Upper lobe of right lung (tissue), 1 donor: Measurements from ENCODE around the gene GRK5. TPM values are rescaled to one million over a fixed set of nuclear protein-coding genes. Genes with fewer than 3 reads are reported as not detected.
A peak's percentile ranks its signal among the peaks of the same experiment; 100 is the strongest.

Experiments
- ATAC-seq: fragments of 200-7000 bp; cut with Tn5 transposase; one replicate; pipeline ENCODE4 v1.9.1; 2020; ENCODE audit warnings: mild to moderate bottlenecking, moderate library complexity
- DNase-seq: peaks from one replicate; pipeline ENCODE4 v3.0.0-alpha.2; 2020
- H3K27ac ChIP-seq: fragments of 200-600 bp; one replicate; pipeline ENCODE4 v1.8.0; 2022
- H3K27me3 ChIP-seq: fragments of 200-600 bp; one replicate; pipeline ENCODE4 v1.8.0; 2022; ENCODE audit warnings: mild to moderate bottlenecking
- H3K36me3 ChIP-seq: fragments of 200-600 bp; one replicate; pipeline ENCODE4 v1.8.0; 2022
- H3K4me1 ChIP-seq: fragments of 200-600 bp; one replicate; pipeline ENCODE4 v1.8.0; 2022
- H3K4me3 ChIP-seq: fragments of 200-600 bp; one replicate; pipeline ENCODE4 v1.8.0; 2022; ENCODE audit warnings: mild to moderate bottlenecking
- H3K9me3 ChIP-seq: fragments of 200-600 bp; one replicate; pipeline ENCODE4 v1.8.0; 2022
- intact Hi-C: fragments of 100-400 bp; cut with DNase I; formaldehyde crosslinking; loops from one replicate; pipeline ENCODE4 v1.11.0; 2022
- total RNA-seq: library from RNA; stranded (reverse); fragmentation: NEBNext Ultra II Directional; extraction: Animal tissue kit (Norgen Biotek cat#: 25700); gene quantifications from one replicate; pipeline ENCODE4 v1.2.1, GENCODE V29; 2021
- TF ChIP-seq, protein P1 (sequence below): fragments of 200-600 bp; IDR thresholded peaks from one replicate; pipeline ENCODE4 v1.8.0; 2022; ENCODE audit warnings: antibody characterized with exemption
- donor health status: DM: no; HTN: yes; CAD: no; lungs with severe emphysema.

GRK5 gene
- total RNA-seq, 1 donor from 2014 or later = 83.5 TPM

DNA sequence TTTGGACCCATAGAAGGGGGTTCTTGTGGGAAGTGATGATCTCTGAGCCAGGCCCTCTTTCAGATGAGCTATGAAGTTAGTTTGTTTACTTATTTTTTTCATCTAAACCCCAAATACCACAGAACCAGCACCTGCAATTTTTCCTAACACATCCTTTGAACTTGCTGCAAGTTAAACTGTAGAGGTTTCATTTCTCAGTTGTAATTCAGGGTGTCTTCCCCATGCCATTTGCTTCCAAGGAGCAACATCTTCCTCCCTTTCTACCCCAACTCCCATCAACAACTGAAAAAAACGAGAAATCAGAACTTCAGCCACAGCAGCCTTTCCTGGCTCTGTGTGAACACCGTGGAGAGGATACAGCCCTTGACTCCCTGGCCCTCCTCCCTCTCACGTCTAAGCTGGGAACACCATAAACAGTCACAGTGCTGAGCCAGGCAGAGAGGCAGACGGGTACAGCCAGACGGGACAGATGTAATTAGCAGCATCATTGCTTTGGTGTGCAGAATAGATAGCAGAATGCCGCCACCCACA, 271.5 kb downstream of the GRK5 start:
- TF ChIP-seq, protein P1, sequence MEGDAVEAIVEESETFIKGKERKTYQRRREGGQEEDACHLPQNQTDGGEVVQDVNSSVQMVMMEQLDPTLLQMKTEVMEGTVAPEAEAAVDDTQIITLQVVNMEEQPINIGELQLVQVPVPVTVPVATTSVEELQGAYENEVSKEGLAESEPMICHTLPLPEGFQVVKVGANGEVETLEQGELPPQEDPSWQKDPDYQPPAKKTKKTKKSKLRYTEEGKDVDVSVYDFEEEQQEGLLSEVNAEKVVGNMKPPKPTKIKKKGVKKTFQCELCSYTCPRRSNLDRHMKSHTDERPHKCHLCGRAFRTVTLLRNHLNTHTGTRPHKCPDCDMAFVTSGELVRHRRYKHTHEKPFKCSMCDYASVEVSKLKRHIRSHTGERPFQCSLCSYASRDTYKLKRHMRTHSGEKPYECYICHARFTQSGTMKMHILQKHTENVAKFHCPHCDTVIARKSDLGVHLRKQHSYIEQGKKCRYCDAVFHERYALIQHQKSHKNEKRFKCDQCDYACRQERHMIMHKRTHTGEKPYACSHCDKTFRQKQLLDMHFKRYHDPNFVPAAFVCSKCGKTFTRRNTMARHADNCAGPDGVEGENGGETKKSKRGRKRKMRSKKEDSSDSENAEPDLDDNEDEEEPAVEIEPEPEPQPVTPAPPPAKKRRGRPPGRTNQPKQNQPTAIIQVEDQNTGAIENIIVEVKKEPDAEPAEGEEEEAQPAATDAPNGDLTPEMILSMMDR = no peak
- DNase-seq = no peak
- ATAC-seq = peak; percentile 37
- Histone ChIP-seq H3K36me3 (no peaks in the 10 kb centered on the region), H3K27me3 (no peaks in the 10 kb centered on the region), H3K4me1 (no peaks in the 10 kb centered on the region), H3K9me3 (no peaks in the 10 kb centered on the region), H3K4me3 (no peak overlapping the region), H3K27ac (no peak overlapping the region)
- intact Hi-C loops = no loop called here

DNA sequence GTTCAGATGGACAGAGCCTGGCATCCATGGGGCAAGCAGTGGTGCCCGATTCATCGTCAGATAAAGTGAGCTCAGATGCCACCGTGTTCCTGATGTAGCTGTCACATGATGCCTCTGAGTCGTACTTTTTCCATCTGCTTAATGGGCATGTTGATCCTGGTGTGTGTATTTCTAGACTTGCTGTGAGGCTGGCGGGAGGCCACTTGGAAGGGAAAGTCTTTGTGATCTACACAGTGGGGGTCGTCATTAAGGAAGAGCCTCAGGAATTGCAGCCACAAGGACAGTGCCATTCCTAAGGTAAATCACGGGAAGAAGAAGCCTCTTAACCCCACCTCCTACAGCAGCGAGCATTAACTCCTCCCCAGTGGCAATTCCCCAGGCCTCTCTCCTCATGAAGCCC, 272.2 kb downstream of the GRK5 start:
- ATAC-seq = no peak

DNA sequence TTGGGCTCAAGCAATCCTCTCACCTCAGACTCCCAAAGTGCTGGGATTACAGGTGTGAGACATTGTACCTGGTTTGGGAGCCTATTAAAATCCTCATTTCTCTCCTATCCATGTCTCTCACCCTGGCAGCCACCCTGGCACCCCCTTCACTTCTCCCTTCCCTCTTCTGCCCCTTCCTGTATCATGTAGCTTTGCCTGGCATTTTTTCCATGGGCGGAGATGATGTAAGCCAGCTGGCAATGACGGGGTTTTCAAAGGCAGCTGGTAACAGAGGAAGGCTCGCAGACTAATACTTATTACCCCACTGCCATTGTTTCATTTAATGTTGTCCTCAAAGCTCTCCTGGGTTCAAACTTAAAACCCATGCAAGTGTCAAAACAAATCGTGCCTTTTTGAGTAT, 273.3 kb downstream of the GRK5 start:
- H3K9me3 ChIP-seq = no peaks in the 10 kb centered on the region
- no peaks in the 10 kb centered on the region for H3K27me3 ChIP-seq
- no peaks in the 10 kb centered on the region for H3K36me3 ChIP-seq
- no peak overlapping the region for H3K27ac ChIP-seq
- no peak for DNase-seq
- H3K4me3 ChIP-seq = no peak overlapping the region
- ATAC-seq = no peak
- intact Hi-C loops = no loop called here
- TF ChIP-seq, protein P1 = no peak
- H3K4me1 ChIP-seq = no peaks in the 10 kb centered on the region

More for the DNA sequence above, 272.2 kb downstream of the GRK5 start:
- Histone ChIP-seq H3K9me3 (no peaks in the 10 kb centered on the region), H3K27ac (no peak overlapping the region), H3K4me1 (no peaks in the 10 kb centered on the region), H3K4me3 (no peak overlapping the region), H3K36me3 (no peaks in the 10 kb centered on the region), H3K27me3 (no peaks in the 10 kb centered on the region)
- TF ChIP-seq, protein P1 = no peak
- no peak for DNase-seq
- intact Hi-C loops = no loop called here

DNA sequence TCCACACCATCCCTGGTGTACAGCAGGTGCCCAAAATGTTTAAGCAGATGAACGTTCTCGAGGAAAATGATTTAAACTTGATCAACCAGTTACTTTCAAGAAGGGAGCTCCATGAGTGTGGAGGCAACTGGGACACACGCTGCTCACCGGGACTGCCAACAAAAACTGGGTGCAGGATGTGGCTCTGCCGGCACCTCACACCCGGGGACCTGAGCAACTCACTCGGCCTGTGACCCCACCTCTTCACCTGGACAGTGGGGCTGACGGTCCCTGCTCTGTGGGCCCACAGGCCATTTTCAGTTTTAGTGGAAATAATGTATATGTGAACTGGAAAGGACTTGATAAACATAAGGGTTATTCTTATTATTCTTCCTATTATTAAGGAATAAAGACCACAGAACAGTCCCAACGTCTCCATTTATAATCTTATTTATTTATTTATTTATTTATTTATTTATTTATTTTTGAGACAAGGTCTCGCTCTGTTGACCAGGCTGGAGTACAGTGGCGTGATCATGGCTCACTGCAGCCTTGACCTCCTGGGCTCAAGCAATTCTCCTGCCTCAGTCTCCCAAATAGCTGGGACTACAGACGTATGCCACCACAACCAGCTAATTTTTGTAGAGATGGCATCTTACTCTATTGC, 274.5 kb downstream of the GRK5 start:
- Histone ChIP-seq H3K36me3 (no peaks in the 10 kb centered on the region), H3K4me1 (no peaks in the 10 kb centered on the region), H3K4me3 (no peak overlapping the region), H3K9me3 (no peaks in the 10 kb centered on the region), H3K27ac (no peak overlapping the region), H3K27me3 (no peaks in the 10 kb centered on the region)
- no peak for DNase-seq
- intact Hi-C loops = no loop called here
- no peak for ATAC-seq
- TF ChIP-seq, protein P1 = no peak

DNA sequence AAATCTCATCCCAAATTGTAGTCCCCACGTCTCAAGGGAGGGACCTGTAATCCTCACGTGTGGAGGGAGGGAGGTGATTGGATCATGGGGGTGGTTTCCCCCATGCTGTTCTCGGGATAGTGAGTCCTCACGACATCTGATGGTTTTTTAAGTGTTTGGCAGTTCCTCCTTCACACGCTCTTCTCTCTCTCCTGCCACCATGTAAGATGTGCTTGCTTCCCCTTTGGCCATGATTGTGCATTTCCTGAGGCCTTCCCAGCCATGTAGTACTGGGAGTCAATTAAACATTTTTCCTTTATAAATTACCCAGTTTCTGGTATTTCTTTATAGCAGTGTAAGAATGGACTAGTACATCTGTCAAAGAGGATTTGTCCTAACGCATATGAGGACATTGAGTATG, 275.6 kb downstream of the GRK5 start:
- TF ChIP-seq, protein P1 = no peak
- H3K27ac ChIP-seq = no peak overlapping the region
- H3K4me3 ChIP-seq = no peak overlapping the region
- ATAC-seq (no peak), DNase-seq (no peak)
- no peaks in the 10 kb centered on the region for H3K9me3 ChIP-seq
- no peaks in the 10 kb centered on the region for H3K36me3 ChIP-seq
- no peaks in the 10 kb centered on the region for H3K27me3 ChIP-seq
- intact Hi-C loops = no loop called here
- no peaks in the 10 kb centered on the region for H3K4me1 ChIP-seq
